Sigmoid colon (tissue), 7 donors: ENCODE data around the gene IL3. TPM values are rescaled to one million over a fixed set of nuclear protein-coding genes. Genes with fewer than 3 reads are reported as not detected.

ENCODE experiments used
- DNase-seq: peaks from one replicate; pipeline ENCODE4 v3.0.0-alpha.2; 2019
- H3K27ac ChIP-seq, 4 donors: fragments of 200-600 bp; sonication (generic); one replicate each; pipeline ENCODE4 v1.5.1; 2016 to 2019; ENCODE audit warnings: mild to moderate bottlenecking in 1 of 4
- H3K27me3 ChIP-seq, 3 donors: fragments of 200-600 bp; sonication (generic); one replicate each; pipeline ENCODE4 v1.5.1; 2019; ENCODE audit warnings: mild to moderate bottlenecking in 1 of 3
- H3K36me3 ChIP-seq, 4 donors: fragments of 200-600 bp; sonication (generic); one replicate each; pipeline ENCODE4 v1.5.1; 2016 to 2019
- H3K4me1 ChIP-seq, 4 donors: fragments of 200-600 bp; sonication (generic); one replicate each; pipeline ENCODE4 v1.5.1; 2017 to 2019
- H3K4me3 ChIP-seq, 4 donors: fragments of 200-600 bp; sonication (generic); one replicate each; pipeline ENCODE4 v1.5.1; 2017 to 2019; ENCODE audit warnings: mild to moderate bottlenecking in 2 of 4, moderate library complexity in 1 of 4
- H3K9me3 ChIP-seq, 4 donors: fragments of 200-600 bp in 3 of 4; sonication (generic) in 3 of 4; one replicate each; pipeline versions ENCODE4 v1.5.1 to v1.6.1; 2013 to 2019
- EP300 ChIP-seq, 4 donors: sonication (generic); formaldehyde crosslinking; IDR thresholded peaks; one replicate each; pipeline ENCODE4 v1.6.1; 2017; ENCODE audit warnings: antibody characterized with exemption in 4 of 4
- POLR2A ChIP-seq, 2 donors: fragments of 450-650 bp; IDR thresholded peaks; one replicate each; pipeline ENCODE4 v1.6.1; 2016; ENCODE audit warnings: antibody characterized with exemption in 2 of 2, mild to moderate bottlenecking in 2 of 2, moderate library complexity in 2 of 2
- POLR2AphosphoS5 ChIP-seq, 4 donors: sonication (generic); formaldehyde crosslinking; IDR thresholded peaks; one replicate each; pipeline ENCODE4 v1.6.1; 2017; ENCODE audit warnings: antibody characterized with exemption in 4 of 4
- WGBS, 2 donors: extraction: QIAGEN DNeasy Blood & Tissue Kit; methylation state at CpG; one replicate each; pipeline ENCODE4 v1.1.7; 2013; 5-methylcytosine and 5-hydroxymethylcytosine counted together
- intact Hi-C: fragments of 100-400 bp; cut with DNase I; formaldehyde crosslinking; loops from one replicate; pipeline ENCODE4 v1.15.1; 2023
- polyA plus RNA-seq, 3 donors: library from polyadenylated mRNA; stranded (reverse); fragments of 200-250 nt; gene quantifications; one replicate each; pipeline ENCODE4 v1.2.3, GENCODE V29; 2013
- total RNA-seq, 4 donors: library from RNA; depleted of rRNA; stranded (reverse); fragments of >200 nt; gene quantifications; one replicate each; pipeline ENCODE4 v1.1.0, GENCODE V29; 2016
- TF ChIP-seq, protein P1 (sequence below), 4 experiments: fragments of 450-650 bp in 3 of 4; fragments of 200-600 bp in 1 of 4; IDR thresholded peaks; one replicate each; pipeline ENCODE4 v1.5.1; 2016 to 2019; ENCODE audit warnings: antibody characterized with exemption in 4 of 4, mild to moderate bottlenecking in 3 of 4, moderate library complexity in 2 of 4
- donor health status: healthy with polysubstance abuse.
- donor health status: Bipolar disorder and iron deficiency.
- donor health status: healthy.

IL3 gene
- total and polyA plus RNA-seq, 7 donors, result not detected

DNA sequence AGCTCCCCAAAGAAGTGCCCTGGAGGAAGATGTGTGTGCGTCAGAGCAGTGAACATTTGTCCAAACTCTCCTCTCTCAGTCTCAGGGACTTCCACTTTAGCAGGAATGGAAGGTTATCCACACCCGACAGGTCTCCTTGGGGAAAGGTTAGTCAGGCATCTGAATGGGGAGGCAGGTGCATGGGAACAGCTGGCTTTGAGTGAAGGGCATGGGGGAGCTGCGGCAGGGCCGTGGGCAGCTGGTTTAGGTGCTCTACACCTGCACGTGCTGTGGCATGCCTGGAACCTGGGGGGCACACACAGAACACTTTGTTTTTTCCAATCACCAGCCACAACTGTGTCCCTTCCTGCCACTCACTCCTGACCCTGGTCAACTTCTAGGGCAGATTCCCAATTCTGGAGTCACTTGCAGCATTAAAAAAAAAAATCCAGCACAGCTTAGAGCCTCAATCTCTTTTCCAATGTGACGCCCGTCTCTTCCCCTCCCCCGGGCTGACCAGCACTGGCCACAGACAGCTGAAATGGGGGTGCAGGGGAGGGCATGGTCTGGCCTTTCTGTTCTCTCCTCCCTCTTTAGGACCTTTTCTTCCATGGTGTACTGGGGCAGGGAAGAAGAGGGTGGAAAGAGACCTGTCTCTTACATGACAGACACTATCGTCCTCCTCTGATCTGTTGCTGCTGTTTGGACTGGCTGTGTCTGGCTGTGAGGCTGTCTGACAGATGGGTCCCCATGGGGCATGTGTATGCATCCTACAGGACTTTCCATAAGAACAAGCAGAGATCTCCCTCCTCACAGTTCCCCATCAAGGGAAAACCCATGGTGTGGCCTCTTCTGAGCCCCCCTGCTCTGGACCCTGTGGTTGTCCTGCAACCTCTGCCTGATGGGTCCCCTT is 9.5 kb upstream of the IL3 start:
- Histone ChIP-seq H3K4me3 (no peak overlapping the region), H3K4me1 (no peaks in the 10 kb centered on the region), H3K27me3 (no peaks in the 10 kb centered on the region), H3K36me3 (no peaks in the 10 kb centered on the region), H3K27ac (no peak overlapping the region), H3K9me3 (no peaks in the 10 kb centered on the region)
- intact Hi-C loops, result no loop called here
- WGBS, 2 donors, result 86% methylated on average over 9 of the region's 9 CpGs
- no peak for DNase-seq
- no peak for TF ChIP-seq POLR2A (IDR thresholded peaks at IDR 0.05)
- no peak for TF ChIP-seq EP300 (IDR thresholded peaks at IDR 0.05)
- TF ChIP-seq, protein P1, sequence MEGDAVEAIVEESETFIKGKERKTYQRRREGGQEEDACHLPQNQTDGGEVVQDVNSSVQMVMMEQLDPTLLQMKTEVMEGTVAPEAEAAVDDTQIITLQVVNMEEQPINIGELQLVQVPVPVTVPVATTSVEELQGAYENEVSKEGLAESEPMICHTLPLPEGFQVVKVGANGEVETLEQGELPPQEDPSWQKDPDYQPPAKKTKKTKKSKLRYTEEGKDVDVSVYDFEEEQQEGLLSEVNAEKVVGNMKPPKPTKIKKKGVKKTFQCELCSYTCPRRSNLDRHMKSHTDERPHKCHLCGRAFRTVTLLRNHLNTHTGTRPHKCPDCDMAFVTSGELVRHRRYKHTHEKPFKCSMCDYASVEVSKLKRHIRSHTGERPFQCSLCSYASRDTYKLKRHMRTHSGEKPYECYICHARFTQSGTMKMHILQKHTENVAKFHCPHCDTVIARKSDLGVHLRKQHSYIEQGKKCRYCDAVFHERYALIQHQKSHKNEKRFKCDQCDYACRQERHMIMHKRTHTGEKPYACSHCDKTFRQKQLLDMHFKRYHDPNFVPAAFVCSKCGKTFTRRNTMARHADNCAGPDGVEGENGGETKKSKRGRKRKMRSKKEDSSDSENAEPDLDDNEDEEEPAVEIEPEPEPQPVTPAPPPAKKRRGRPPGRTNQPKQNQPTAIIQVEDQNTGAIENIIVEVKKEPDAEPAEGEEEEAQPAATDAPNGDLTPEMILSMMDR (IDR thresholded peaks at IDR 0.05), result no peak
- no peak for TF ChIP-seq POLR2AphosphoS5 (IDR thresholded peaks at IDR 0.05)

DNA sequence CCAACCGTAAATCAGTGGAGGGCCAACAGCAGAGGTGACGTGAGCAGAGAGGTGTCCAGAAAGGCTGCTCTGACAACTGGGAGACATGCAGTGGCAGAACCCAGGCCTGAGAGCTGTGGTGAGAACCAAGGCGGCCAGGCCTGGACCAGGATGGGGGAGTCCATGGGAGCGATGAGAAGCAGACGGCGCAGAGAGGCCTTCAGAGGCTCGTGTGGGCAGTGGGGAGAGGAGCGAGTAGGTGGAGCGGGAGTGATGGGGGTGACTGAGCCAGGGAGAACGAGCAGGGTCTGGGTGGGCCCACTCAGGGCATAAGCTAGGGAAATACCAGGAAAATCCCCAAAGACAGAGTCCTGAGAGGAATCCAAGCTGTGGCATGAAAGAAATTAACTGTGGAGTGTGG is 7.9 kb upstream of the IL3 start:
- H3K27me3 ChIP-seq, result no peaks in the 10 kb centered on the region
- H3K4me1 ChIP-seq, result no peaks in the 10 kb centered on the region
- TF ChIP-seq POLR2A (IDR thresholded peaks at IDR 0.05), result no peak
- no peak for DNase-seq
- H3K4me3 ChIP-seq, result no peak overlapping the region
- intact Hi-C loops, result no loop called here
- H3K9me3 ChIP-seq, result no peaks in the 10 kb centered on the region
- WGBS, 2 donors, result 78 to 79% methylated on average over 10 of the region's 10 CpGs
- no peaks in the 10 kb centered on the region for H3K36me3 ChIP-seq
- H3K27ac ChIP-seq, result no peak overlapping the region

DNA sequence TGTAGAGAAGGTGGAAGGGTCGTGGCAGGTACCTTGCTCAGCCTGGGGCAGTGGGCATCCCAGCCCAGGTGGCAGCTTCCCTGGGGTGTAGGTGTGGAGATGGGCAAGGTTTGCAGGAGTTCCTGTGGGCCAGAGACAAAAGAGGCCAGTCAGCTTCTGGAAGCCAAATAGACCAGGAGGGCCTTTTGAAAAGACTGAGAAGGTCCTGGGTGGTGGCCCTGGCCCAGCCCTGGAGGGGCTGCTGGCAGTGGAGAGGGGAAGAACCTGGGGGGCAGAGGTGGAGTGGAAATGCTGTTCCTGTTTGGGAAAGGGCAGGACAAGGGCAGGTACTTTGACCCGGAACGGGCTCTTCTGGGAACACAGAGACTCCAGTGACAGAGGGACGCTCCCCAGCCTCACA is 7.0 kb upstream of the IL3 start:
- intact Hi-C loops, result no loop called here
- WGBS, 2 donors, result 78 to 85% methylated on average over 4 of the region's 4 CpGs
- Histone ChIP-seq H3K36me3 (no peaks in the 10 kb centered on the region), H3K27me3 (no peaks in the 10 kb centered on the region), H3K9me3 (no peaks in the 10 kb centered on the region), H3K4me3 (no peak overlapping the region), H3K4me1 (no peaks in the 10 kb centered on the region), H3K27ac (no peak overlapping the region)
- TF ChIP-seq, protein P1 (IDR thresholded peaks at IDR 0.05), result no peak
- no peak for TF ChIP-seq POLR2A (IDR thresholded peaks at IDR 0.05)
- TF ChIP-seq POLR2AphosphoS5 (IDR thresholded peaks at IDR 0.05), result no peak
- TF ChIP-seq EP300 (IDR thresholded peaks at IDR 0.05), result no peak
- no peak for DNase-seq

DNA sequence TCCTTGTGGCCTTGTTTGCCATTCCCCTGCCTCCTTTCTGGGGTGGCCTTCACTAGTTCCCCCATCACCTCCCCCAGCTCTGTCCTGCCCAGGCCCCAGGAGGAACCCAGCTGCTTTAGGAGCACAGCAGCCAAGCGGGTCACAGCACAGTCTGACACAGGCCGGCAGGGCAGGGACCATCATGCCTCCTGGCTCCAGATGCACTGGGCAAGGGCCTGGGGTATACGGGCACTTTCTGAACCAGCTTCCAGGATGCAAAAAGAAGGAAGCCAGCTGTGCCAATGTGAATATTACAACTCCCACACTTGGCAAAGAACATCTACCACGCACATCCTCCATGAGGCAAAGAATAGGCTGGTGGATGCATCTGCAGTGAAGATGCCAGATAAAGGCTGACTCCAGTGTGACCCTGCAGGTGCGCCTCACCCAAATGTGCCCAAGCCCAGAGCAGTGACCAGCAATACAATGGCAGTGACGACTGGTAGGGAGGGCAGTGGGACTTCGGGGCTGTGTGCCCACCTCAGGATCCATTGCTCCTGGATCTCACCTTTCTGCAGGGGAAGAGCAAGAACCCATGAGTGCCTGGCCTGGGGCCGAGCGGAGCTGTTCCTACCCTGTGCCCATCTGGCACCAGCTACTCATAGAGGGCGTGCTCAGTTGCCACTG is 6.3 kb upstream of the IL3 start:
- Histone ChIP-seq H3K27ac (no peak overlapping the region), H3K9me3 (no peaks in the 10 kb centered on the region), H3K4me1 (no peaks in the 10 kb centered on the region), H3K4me3 (no peak overlapping the region), H3K36me3 (no peaks in the 10 kb centered on the region), H3K27me3 (no peaks in the 10 kb centered on the region)
- DNase-seq, result no peak
- WGBS, 2 donors, result 89% methylated on average over 10 of the region's 10 CpGs
- intact Hi-C loops, result no loop called here
- TF ChIP-seq EP300 (IDR thresholded peaks at IDR 0.05) (no peak), POLR2AphosphoS5 (IDR thresholded peaks at IDR 0.05) (no peak), POLR2A (IDR thresholded peaks at IDR 0.05) (no peak)
- TF ChIP-seq, protein P1 (IDR thresholded peaks at IDR 0.05), result no peak

DNA sequence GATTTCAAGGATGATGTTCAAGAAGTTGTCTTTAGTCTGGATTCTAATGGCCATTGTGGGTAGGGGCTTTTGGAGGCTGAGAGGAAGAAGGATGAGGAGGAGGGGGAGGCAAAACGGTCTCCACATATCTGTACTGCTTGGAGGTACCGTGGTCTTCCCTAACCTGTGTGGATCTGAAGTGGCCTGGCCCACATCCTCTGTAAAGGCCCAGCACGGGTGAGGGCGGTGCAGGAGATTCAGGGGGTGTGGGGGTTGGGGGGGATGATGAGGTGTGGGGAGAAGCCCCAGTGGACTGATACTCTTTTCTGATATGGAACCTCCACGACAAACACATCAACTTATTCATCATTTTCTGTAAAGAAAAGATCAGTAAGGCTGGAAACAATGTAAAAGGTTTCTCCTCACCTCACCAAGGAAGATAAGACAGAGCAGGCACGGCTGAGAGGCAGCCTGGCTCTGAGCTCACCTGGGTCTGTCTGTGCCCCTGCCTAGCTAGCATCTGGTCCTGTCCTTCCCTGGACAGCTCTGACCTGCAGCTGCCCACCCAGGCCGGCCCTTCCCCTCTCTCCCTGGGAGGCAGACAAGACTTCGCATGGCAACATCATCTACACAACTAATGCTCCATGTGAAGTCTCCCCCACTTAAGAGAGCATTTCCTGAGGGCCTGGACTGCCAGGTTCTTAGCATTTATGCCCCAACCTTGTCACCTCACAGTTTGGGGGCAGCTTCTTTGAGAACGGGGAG is 5.6 kb upstream of the IL3 start:
- intact Hi-C loops, result no loop called here
- H3K27ac ChIP-seq, result no peak overlapping the region
- no peak overlapping the region for H3K4me3 ChIP-seq
- H3K36me3 ChIP-seq, result no peaks in the 10 kb centered on the region
- TF ChIP-seq POLR2A (IDR thresholded peaks at IDR 0.05), result no peak
- no peaks in the 10 kb centered on the region for H3K27me3 ChIP-seq
- no peaks in the 10 kb centered on the region for H3K9me3 ChIP-seq
- no peaks in the 10 kb centered on the region for H3K4me1 ChIP-seq
- 72 to 77% methylated on average over 9 of the region's 9 CpGs for WGBS, 2 donors
- peak; percentile 51 for DNase-seq
